ENCODE data around the gene TMEM37. TPM values are rescaled to one million over a fixed set of nuclear protein-coding genes. Genes with fewer than 3 reads are reported as not detected.

The TMEM37 gene
- total and polyA plus RNA-seq, 2 of the 13 experiments (the other 11 are each of a cell fraction or from before 2014, with no cell fraction given), result 37.7 to 115 TPM

GRCh38 chr2:119462574-119462973 is 30.9 kb downstream of the TMEM37 start:
- Histone ChIP-seq H3K36me3 (replicated peaks in 1 of 2; ENCODE audit: control insufficient read depth in 1 of 2, insufficient read depth in 2 of 2, low read length in 2 of 2) (no peaks in the 10 kb centered on the region), H3K4me1 (ENCODE audit: insufficient read depth, low read length) (0 out of 2 replicates have a peak, but pooled peaks cover 9% of the 10 kb centered on the region), H3K79me2 (ENCODE audit: insufficient read depth, low read length) (no peaks in the 10 kb centered on the region), H3K4me2 (ENCODE audit: low read depth, low read length) (no peak overlapping the region), H4K20me1 (ENCODE audit: insufficient read depth, low read length) (no peaks in the 10 kb centered on the region), H3K9ac (ENCODE audit: insufficient read depth, low read depth, low read length) (no peak overlapping the region), H3K9me3 (ENCODE audit: low read length) (no peaks in the 10 kb centered on the region), H3K4me3 (replicated peaks in 1 of 3; ENCODE audit: insufficient read depth in 1 of 3, low read depth in 2 of 3, low read length in 3 of 3) (no peak overlapping the region), H3K27me3 (ENCODE audit: control insufficient read depth in 1 of 2, insufficient read depth in 2 of 2, low read length in 2 of 2) (peaks cover 1 to 38% of the 10 kb centered on the region in 2 experiments; a peak in 3 of 5 replicates), H2AFZ (ENCODE audit: low read length) (no peak overlapping the region), H3K27ac (ENCODE audit: extremely low read length, insufficient read depth, low read length) (no peak overlapping the region)
- BruUV-seq (replicated peaks), result no TSS peak
- 72% methylated on average over 6 of the region's 7 CpGs for WGBS (ENCODE audit: low lambda C conversion rate)
- in situ Hi-C loops (cut with HindIII; ENCODE audit: extremely low pct_ligation_motif_present, low pct_unique_long_range_greater_than_20kb), result no loop called here
- ATAC-seq, result no peak
- DNase-seq (ENCODE audit: low spot score), result no peak
- intact Hi-C loops (cut with micrococcal nuclease; ENCODE audit: unreplicated experiment), result no loop called here
- FAIRE-seq, result no peak
- POLR2A ChIA-PET, result no interaction called here
- CTCF ChIA-PET (ENCODE audit: low intra/inter-chr PET ratio, low total read pairs), result no interaction called here
- TF ChIP-seq SMC3 (IDR thresholded peaks at IDR 0.05; ENCODE audit: low read length) (no peak), HNF4G (IDR thresholded peaks at IDR 0.05; ENCODE audit: borderline replicate concordance, low read depth, low read length) (no peak), HNF4G (CRISPR knock-in tag; IDR thresholded peaks at IDR 0.05; ENCODE audit: borderline replicate concordance, low read depth) (no peak), ZFP36L2 (CRISPR knock-in tag; IDR thresholded peaks at IDR 0.05) (no peak), AHDC1 (CRISPR knock-in tag; IDR thresholded peaks at IDR 0.05; ENCODE audit: borderline replicate concordance) (no peak), ZNF484 (CRISPR knock-in tag; IDR thresholded peaks at IDR 0.05; ENCODE audit: borderline replicate concordance, low read depth) (no peak), TEAD2 (CRISPR knock-in tag; IDR thresholded peaks at IDR 0.05) (no peak), ZNF292 (CRISPR knock-in tag; IDR thresholded peaks at IDR 0.05; ENCODE audit: borderline replicate concordance, low read depth) (no peak), IKZF4 (CRISPR knock-in tag; IDR thresholded peaks at IDR 0.05; ENCODE audit: borderline replicate concordance, low read depth, not compliant biosample characterization) (no peak), SAP130 (CRISPR knock-in tag; IDR thresholded peaks at IDR 0.05; ENCODE audit: low read depth) (no peak), ZXDC (CRISPR knock-in tag; IDR thresholded peaks at IDR 0.05) (no peak), ZNF879 (CRISPR knock-in tag; IDR thresholded peaks at IDR 0.05) (no peak), SATB2 (CRISPR knock-in tag; IDR thresholded peaks at IDR 0.05) (no peak), HMGXB4 (CRISPR knock-in tag; IDR thresholded peaks at IDR 0.05; ENCODE audit: borderline replicate concordance in 1 of 2, low read depth in 1 of 2) (no peak), ZNF766 (CRISPR knock-in tag; IDR thresholded peaks at IDR 0.05; ENCODE audit: borderline replicate concordance) (no peak), ZNF24 (IDR thresholded peaks at IDR 0.05) (no peak)

All from HepG2 (cell line).